Naive B cell (primary cell): ENCODE results near the gene SPATC1L. TPM values are rescaled to one million over a fixed set of nuclear protein-coding genes. Genes with fewer than 3 reads are reported as not detected.
A peak's percentile ranks its signal among the peaks of the same experiment; 100 is the strongest.
"Not testable (repeated sequence)": the region's sequence is repeated elsewhere in the genome, so short reads cannot be mapped to it uniquely, and the experiment has no call there.

Source experiments
- ATAC-seq, 2 donors: fragments of 150-1000 bp; cut with Tn5 transposase; 2 replicates each; pipeline ENCODE4 v1.10.0; 2021; ENCODE audit warnings: low read depth in 2 of 2, mild to moderate bottlenecking in 2 of 2, moderate library complexity in 2 of 2
- DNase-seq: peaks from one replicate; pipeline ENCODE4 v3.0.0; 2022
- H3K27ac Mint-ChIP-seq, 6 donors: one replicate each; pipeline ENCODE4 v1.8.0; 2020 to 2022; ENCODE audit warnings: mild to moderate bottlenecking in 6 of 6, mixed read lengths in 6 of 6, moderate library complexity in 5 of 6, inconsistent platforms in 2 of 6
- H3K27me3 Mint-ChIP-seq, 3 donors: one replicate each; pipeline ENCODE4 v1.8.0; 2021 to 2022; ENCODE audit warnings: mixed read lengths in 3 of 3, mild to moderate bottlenecking in 1 of 3
- H3K36me3 Mint-ChIP-seq, 2 donors: one replicate each; pipeline ENCODE4 v1.8.0; 2020 to 2022; ENCODE audit warnings: mixed read lengths in 2 of 2, inconsistent platforms in 1 of 2, mild to moderate bottlenecking in 1 of 2
- H3K4me1 Mint-ChIP-seq, 3 donors: one replicate each; pipeline ENCODE4 v1.8.0; 2020 to 2022; ENCODE audit warnings: mixed read lengths in 3 of 3, inconsistent platforms in 1 of 3, mild to moderate bottlenecking in 1 of 3, moderate library complexity in 1 of 3
- H3K4me3 Mint-ChIP-seq, 8 donors: one replicate each; pipeline ENCODE4 v1.8.0; 2020 to 2022; ENCODE audit warnings: mild to moderate bottlenecking in 8 of 8, mixed read lengths in 8 of 8, moderate library complexity in 8 of 8, inconsistent platforms in 2 of 8
- H3K9me3 Mint-ChIP-seq, 7 donors: one replicate each; pipeline ENCODE4 v1.8.0; 2020 to 2022; ENCODE audit warnings: mixed read lengths in 7 of 7, mild to moderate bottlenecking in 5 of 7, inconsistent platforms in 2 of 7, moderate library complexity in 1 of 7
- polyA plus RNA-seq, 6 donors: library from polyadenylated mRNA; unstranded; fragments of 300-500 nt; fragmentation: Illumina TruSeq; gene quantifications; one replicate each; pipeline ENCODE4 v1.2.3, GENCODE V29; 2021; ENCODE audit warnings: low read depth in 6 of 6

The SPATC1L gene
- polyA plus RNA-seq, 6 donors from 2014 or later, result 4.8 to 13.5 (median 10.7) TPM

DNA sequence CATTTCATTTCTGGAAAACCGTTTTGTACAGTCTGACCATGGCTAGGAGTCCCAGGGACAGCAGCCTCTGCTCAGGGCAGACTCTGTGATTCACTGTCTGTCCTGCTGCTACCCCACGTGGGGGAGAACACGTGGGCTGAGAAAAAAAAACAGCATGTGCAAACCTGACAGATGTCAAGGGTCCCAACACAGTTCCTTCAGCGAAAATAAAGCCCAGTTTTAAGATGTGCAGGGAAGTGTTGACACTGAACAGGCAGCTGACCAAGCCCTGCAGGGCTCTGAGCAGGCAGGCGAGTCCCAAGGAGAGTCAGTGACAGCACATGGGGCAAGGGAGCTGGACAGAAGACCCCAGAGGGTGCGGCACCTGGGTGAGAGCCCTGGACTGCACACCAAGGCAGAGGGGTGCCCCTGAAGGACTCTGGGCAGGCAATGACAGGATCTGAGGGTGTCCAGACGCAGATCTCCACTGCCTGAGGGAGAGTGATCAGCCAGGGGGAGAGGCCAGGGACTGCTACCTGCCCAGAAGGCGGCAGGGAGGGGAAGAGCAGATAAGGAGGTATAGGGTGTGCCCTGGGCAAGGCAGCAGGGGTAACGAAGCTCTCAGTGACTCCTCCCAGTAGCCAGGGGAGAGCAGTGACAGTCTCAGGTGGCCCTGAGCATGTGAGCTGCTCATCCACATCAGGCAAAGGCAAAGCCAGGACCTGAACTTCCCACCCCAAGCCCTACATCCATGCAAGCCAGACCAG, 5.1 kb upstream of the SPATC1L start:
- no peaks in the 10 kb centered on the region for H3K9me3 Mint-ChIP-seq
- DNase-seq, result no peak
- H3K4me3 Mint-ChIP-seq, result peak overlapping the region in 1 of 8 donors; percentile 9
- H3K27me3 Mint-ChIP-seq, result no peaks in the 10 kb centered on the region
- H3K4me1 Mint-ChIP-seq, result peaks cover 0 to 5% (median 0%) of the 10 kb centered on the region in 3 donors
- peak overlapping the region in 1 of 6 donors; percentile 65 for H3K27ac Mint-ChIP-seq
- H3K36me3 Mint-ChIP-seq, result no peaks in the 10 kb centered on the region
- no peak for ATAC-seq

DNA sequence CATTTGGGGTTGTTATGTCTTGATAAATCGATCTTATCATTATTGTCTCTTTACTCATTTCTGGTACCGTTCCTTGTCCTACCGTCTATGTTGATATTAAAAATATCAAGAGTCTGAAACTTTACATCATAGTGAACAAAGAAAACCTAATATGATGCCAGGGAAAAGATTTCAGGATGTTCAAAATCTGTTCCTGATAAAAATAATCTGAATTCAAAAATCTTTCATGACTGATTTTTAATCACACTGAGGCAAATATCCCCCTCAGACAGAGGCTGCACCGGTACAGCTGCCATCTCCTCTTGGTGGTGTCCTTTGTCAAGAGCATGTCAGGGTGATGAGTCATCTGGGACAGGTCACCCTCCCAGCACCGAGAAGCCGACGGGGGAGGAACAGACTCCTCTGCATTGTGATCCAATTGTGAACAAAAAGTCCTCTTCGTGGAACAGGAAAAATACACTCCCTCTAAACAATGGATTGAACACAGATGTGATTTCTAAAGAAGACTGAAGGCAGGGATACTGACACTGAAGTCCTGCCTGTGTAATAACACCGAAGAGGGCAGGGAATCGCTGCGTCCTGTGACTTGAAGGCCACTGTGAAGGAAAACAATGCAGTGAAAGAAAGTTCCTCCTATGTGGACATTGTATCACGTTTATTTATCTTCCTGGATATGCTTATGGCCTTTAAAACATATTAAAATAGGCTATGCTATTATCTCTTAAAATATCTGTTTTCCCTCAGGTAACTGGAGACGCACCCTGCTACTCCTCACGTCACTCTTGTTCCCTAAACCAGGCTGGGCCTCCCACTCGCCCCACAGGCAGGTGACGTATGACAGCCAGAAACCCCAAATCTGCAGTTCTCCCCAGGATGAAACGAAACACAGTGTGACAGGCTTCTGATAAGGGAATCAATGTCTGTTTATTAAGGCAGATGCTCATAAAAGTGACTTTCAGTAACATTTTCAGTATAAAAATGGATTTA, 4.3 kb upstream of the SPATC1L start:
- Mint-ChIP-seq H3K36me3 (no peaks in the 10 kb centered on the region), H3K27me3 (no peaks in the 10 kb centered on the region), H3K4me1 (peaks cover 0 to 5% (median 0%) of the 10 kb centered on the region in 3 donors), H3K9me3 (no peaks in the 10 kb centered on the region), H3K27ac (no peak overlapping the region), H3K4me3 (peak overlapping the region in 2 of 8 donors; percentile 44 to 77)
- ATAC-seq (no peak), DNase-seq (no peak)

DNA sequence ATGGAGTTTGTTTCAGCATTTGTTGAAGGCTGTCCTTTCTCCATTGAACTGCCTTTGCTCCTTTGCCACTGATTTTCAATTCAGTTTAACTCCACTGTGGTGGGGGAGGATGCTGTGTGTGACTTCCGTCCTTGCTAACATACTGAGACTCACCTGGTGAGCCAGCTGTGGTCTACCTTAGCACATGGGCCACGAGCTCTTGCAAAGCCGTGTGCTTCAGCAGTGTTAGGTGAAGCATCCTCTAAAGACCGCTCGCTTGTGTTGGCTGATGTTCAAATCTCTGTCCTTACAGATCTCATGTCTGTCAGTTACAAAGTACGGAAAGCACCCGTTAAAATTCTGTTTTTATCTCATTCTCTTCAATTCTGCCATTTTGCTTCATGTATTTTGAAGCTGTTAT, 3.6 kb upstream of the SPATC1L start:
- Mint-ChIP-seq H3K4me1 (peaks cover 0 to 7% (median 0%) of the 10 kb centered on the region in 3 donors), H3K4me3 (peak overlapping the region in 3 of 8 donors; percentile 16 to 77 (median 44)), H3K36me3 (no peaks in the 10 kb centered on the region), H3K27me3 (no peaks in the 10 kb centered on the region), H3K9me3 (no peaks in the 10 kb centered on the region), H3K27ac (no peak overlapping the region)
- DNase-seq (no peak), ATAC-seq (no peak)

- Mint-ChIP-seq H3K27me3 (no peaks in the 10 kb centered on the region), H3K27ac (peak overlapping the region in 1 of 6 donors; percentile 64), H3K4me3 (peak overlapping the region in 3 of 8 donors; percentile 59 to 77 (median 60))
Measured at GRCh38 chr21:46187261-46187660, 3.0 kb upstream of the SPATC1L start.

DNA sequence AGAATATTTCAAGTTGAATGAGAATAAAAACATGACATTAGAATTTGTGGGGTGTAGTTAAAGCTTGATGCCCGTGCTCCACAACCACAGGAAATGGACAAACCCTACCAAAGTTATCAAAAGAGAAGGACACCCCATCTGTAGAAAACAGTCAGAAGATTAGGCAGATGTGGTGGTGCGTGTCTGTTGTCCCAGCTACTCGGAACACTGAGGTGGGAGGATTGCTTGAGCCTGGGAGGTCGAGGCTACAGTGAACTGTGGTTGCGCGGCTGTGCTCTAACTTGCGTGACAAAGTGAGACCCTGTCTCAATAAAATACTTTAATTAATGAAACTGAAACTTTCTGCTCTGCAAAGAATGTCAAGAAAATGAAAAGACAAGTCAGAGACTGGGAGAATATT, 1.5 kb upstream of the SPATC1L start:
- Mint-ChIP-seq H3K36me3 (no peaks in the 10 kb centered on the region), H3K4me3 (peak overlapping the region in 6 of 8 donors; percentile 83 to 94 (median 91)), H3K27ac (peak overlapping the region in 1 of 6 donors; percentile 96), H3K27me3 (no peaks in the 10 kb centered on the region), H3K4me1 (peaks cover 0 to 7% (median 0%) of the 10 kb centered on the region in 3 donors), H3K9me3 (no peaks in the 10 kb centered on the region)
- DNase-seq (no peak), ATAC-seq (no peak)

More at GRCh38 chr21:46187261-46187660, 3.0 kb upstream of the SPATC1L start:
- no peaks in the 10 kb centered on the region for H3K9me3 Mint-ChIP-seq
- H3K4me1 Mint-ChIP-seq, result peaks cover 0 to 7% (median 0%) of the 10 kb centered on the region in 3 donors
- no peak for DNase-seq
- H3K36me3 Mint-ChIP-seq, result no peaks in the 10 kb centered on the region
- ATAC-seq, result no peak

GRCh38 chr21:46184625-46185555, 631 bp upstream of the SPATC1L start:
- Mint-ChIP-seq H3K27ac (peak overlapping the region in 5 of 6 donors; percentile 59 to 96 (median 92)), H3K4me1 (peaks cover 0 to 10% (median 0%) of the 10 kb centered on the region in 3 donors), H3K27me3 (no peaks in the 10 kb centered on the region), H3K9me3 (no peaks in the 10 kb centered on the region), H3K4me3 (peak overlapping the region; percentile 83 to 96 (median 91)), H3K36me3 (no peaks in the 10 kb centered on the region)
- peak; percentile 79 to 83 for ATAC-seq
- DNase-seq, result peak; percentile 88

- Mint-ChIP-seq H3K4me3 (peak overlapping the region in 7 of 8 donors; percentile 62 to 88 (median 73)), H3K27ac (peak overlapping the region in 3 of 6 donors; percentile 36 to 81 (median 44))
- not testable (repeated sequence) for H3K4me1 Mint-ChIP-seq, DNase-seq, ATAC-seq, H3K9me3 Mint-ChIP-seq, H3K27me3 Mint-ChIP-seq, H3K36me3 Mint-ChIP-seq
Measured at GRCh38 chr21:46183337-46183909, 836 bp downstream of the SPATC1L start.

DNA sequence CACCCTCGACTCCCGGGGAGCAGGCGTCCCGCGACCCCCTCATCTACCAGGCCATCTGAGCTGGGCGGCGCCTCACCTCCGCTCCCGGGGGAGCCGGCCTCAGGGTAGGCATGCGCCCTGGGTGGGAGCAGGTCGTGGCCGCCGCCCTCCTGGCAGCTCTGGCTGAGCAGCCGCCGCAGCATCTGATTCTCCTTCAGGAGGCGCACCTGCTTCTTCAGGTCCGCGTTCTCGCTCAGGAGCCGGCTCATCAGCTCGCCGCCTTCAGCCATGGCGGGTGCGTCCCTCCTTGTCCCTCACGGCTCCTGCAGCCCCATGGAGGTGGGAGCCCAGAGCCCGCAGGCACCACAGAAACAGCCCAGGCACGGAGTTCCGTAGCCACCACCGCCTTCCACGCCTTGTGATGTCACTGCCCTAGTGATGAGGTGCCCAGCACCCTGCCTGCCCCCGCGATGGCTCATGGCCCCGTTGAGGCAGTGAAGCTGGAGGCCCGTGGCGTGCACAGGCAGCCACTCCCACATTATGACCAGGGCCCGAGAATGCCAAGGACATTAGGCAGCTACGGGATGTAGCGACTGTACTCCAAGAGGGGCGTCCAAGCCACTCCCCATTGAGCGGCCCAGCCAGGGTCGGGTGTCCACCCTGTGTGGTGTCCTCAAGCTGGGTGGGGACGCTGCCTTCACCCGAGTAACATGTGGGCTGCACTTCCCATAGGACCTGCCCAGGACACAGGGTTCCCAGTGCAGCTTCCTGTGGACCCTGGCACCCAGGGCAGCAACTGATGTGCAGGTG, 1.5 kb downstream of the SPATC1L start:
- H3K27me3 Mint-ChIP-seq, result no peaks in the 10 kb centered on the region
- H3K36me3 Mint-ChIP-seq, result peaks cover 0 to under 1% of the 10 kb centered on the region in 2 donors
- DNase-seq (no peak), ATAC-seq (no peak)
- H3K9me3 Mint-ChIP-seq, result peaks cover 0 to 1% (median 0%) of the 10 kb centered on the region in 7 donors
- H3K4me1 Mint-ChIP-seq, result peaks cover 0 to 10% (median 0%) of the 10 kb centered on the region in 3 donors
- H3K4me3 Mint-ChIP-seq, result peak overlapping the region in 7 of 8 donors; percentile 62 to 83 (median 73)
- H3K27ac Mint-ChIP-seq, result peak overlapping the region in 3 of 6 donors; percentile 36 to 81 (median 44)

DNA sequence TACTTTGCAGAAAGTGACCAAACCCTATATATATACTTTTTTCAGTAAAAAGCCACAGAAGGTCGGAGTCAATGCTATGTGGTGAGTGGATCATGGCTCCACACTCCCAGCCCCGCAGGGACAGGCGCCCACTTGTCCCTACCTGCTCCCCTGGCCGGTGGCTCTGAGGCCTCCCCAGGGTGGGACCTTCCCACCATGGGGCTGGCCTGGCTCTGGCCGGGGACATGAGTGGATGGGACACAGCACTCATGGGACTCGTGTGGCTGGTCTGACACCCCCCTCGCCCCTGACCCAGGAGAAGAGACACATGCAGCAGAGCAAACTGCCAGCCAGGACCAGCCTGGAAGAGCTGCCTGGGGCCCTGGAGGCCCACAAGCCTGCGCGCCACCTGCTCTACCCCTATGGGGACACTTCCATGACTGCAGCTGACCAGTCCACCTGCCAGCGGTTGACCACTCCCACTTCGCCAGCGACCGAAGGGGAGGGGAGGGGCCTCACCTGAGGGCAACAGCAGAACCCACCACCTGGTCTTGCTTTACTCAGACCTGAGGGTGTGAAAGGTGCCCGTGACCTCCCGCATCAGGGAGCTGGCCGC, 2.2 kb downstream of the SPATC1L start:
- Mint-ChIP-seq H3K27me3 (no peaks in the 10 kb centered on the region), H3K9me3 (peaks cover 0 to 6% (median 0%) of the 10 kb centered on the region in 7 donors), H3K4me1 (peaks cover 0 to 10% (median 0%) of the 10 kb centered on the region in 3 donors), H3K4me3 (peak overlapping the region in 6 of 8 donors; percentile 21 to 63 (median 50)), H3K27ac (no peak overlapping the region), H3K36me3 (peaks cover 0 to 5% of the 10 kb centered on the region in 2 donors)
- DNase-seq (no peak), ATAC-seq (no peak)

DNA sequence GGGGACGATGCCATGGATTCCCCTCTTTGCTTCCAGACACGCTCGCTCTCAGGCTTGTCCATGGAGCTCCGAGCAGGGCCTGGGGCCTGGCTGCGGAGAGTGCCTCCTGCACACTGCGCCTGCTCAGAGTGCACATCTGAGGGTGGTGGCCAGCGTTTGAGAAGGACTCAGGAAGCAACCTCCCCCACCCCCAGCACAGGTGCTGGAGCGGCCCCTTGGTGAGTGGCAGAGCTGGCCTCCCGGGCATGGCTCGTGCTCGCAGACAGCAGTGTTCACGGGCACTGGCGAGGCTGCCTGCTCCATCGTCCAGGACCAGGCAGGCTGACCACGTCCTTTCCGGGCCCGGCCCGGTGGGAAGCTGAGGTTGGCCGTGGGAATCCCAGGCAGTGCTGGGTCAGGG, 2.8 kb downstream of the SPATC1L start:
- H3K9me3 Mint-ChIP-seq, result peaks cover 0 to 10% (median 4%) of the 10 kb centered on the region in 7 donors
- H3K27ac Mint-ChIP-seq, result peak overlapping the region in 2 of 6 donors; percentile 11 to 15
- H3K36me3 Mint-ChIP-seq, result peaks cover 0 to 5% of the 10 kb centered on the region in 2 donors
- ATAC-seq (no peak), DNase-seq (no peak)
- H3K4me3 Mint-ChIP-seq, result peak overlapping the region in 4 of 8 donors; percentile 21 to 61 (median 32)
- no peaks in the 10 kb centered on the region for H3K27me3 Mint-ChIP-seq
- H3K4me1 Mint-ChIP-seq, result peaks cover 0 to 10% (median 0%) of the 10 kb centered on the region in 3 donors

DNA sequence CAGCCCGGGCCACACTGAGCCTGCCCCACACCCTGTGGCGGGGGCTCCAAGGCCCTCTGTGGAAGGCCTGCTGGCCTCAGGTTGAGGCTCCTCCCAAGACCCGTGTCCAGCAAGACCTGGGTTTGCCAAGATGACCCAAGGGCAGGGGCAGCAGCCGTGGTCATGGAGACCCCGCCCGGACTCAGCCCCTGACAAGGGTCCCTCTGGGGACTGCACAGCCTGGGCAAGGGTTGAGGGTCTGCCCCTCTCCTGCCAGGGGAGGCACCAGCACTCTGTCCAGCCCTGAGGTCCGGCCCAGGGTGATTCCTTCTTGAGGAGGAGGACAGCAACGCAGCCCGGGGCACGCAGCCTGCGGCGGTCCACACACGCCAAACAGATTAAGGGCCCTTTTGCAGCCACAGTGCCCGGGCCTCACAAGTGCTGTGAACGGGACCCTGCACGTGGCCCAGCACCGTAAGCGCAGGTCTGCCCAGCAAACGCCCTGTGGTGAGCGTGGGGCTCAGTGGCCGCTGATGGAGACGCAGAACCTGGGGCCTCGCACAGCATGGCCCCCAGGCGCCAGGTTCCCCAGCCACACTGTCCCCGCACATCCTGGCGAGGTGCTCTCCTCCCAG, 3.4 kb downstream of the SPATC1L start:
- H3K4me3 Mint-ChIP-seq, result no peak overlapping the region
- peaks cover 0 to 10% of the 10 kb centered on the region in 2 donors for H3K36me3 Mint-ChIP-seq
- peaks cover 0 to 10% (median 0%) of the 10 kb centered on the region in 3 donors for H3K4me1 Mint-ChIP-seq
- no peak for DNase-seq
- H3K27ac Mint-ChIP-seq, result no peak overlapping the region
- no peak for ATAC-seq
- H3K9me3 Mint-ChIP-seq, result peaks cover 0 to 15% (median 8%) of the 10 kb centered on the region in 7 donors
- H3K27me3 Mint-ChIP-seq, result peaks cover 0 to 5% (median 0%) of the 10 kb centered on the region in 3 donors
